Peyer's patch (tissue), 4 donors: ENCODE data around the gene TSPAN17. TPM values are rescaled to one million over a fixed set of nuclear protein-coding genes. Genes with fewer than 3 reads are reported as not detected.

Experiments used
- DNase-seq, 3 donors: peaks; one replicate each; pipeline ENCODE4 v3.0.0-alpha.2; 2017 to 2019
- H3K27ac ChIP-seq, 4 donors: fragments of 200-600 bp; sonication (generic); one replicate each; pipeline ENCODE4 v1.5.1; 2016 to 2019
- H3K27me3 ChIP-seq, 2 donors: fragments of 200-600 bp; sonication (generic); one replicate each; pipeline ENCODE4 v1.5.1; 2019
- H3K36me3 ChIP-seq, 3 donors: fragments of 200-600 bp; sonication (generic); one replicate each; pipeline ENCODE4 v1.5.1; 2016 to 2019
- H3K4me1 ChIP-seq, 4 donors: fragments of 200-600 bp; sonication (generic); one replicate each; pipeline ENCODE4 v1.5.1; 2016 to 2019
- H3K4me3 ChIP-seq, 4 donors: fragments of 200-600 bp; sonication (generic); 1 replicate in 3 of 4; 2 replicates in 1 of 4; pipeline ENCODE4 v1.5.1; 2016 to 2019; ENCODE audit warnings: mild to moderate bottlenecking in 1 of 4
- H3K9me3 ChIP-seq, 4 donors: fragments of 200-600 bp; sonication (generic); one replicate each; pipeline ENCODE4 v1.5.1; 2016 to 2019; ENCODE audit warnings: mild to moderate bottlenecking in 1 of 4
- CTCF ChIP-seq, 6 experiments: fragments of 450-650 bp in 4 of 6; fragments of 200-600 bp in 2 of 6; sonication (generic) in 1 of 6; IDR thresholded peaks; one replicate each; pipeline ENCODE4 v1.5.1; 2017 to 2019; ENCODE audit warnings: antibody characterized with exemption in 6 of 6, mild to moderate bottlenecking in 3 of 6, moderate library complexity in 1 of 6
- POLR2A ChIP-seq, 2 donors: fragments of 450-650 bp; IDR thresholded peaks; one replicate each; pipeline ENCODE4 v1.5.1; 2017; ENCODE audit warnings: antibody characterized with exemption in 2 of 2, mild to moderate bottlenecking in 2 of 2, moderate library complexity in 2 of 2
- total RNA-seq, 4 donors: library from RNA; depleted of rRNA; stranded (reverse); fragments of >200 nt; gene quantifications; one replicate each; pipeline ENCODE4 v1.1.0, GENCODE V29; 2016

Gene TSPAN17
- total RNA-seq, 4 donors from 2014 or later, result 25.4 to 33.8 (median 28.7) TPM

DNA sequence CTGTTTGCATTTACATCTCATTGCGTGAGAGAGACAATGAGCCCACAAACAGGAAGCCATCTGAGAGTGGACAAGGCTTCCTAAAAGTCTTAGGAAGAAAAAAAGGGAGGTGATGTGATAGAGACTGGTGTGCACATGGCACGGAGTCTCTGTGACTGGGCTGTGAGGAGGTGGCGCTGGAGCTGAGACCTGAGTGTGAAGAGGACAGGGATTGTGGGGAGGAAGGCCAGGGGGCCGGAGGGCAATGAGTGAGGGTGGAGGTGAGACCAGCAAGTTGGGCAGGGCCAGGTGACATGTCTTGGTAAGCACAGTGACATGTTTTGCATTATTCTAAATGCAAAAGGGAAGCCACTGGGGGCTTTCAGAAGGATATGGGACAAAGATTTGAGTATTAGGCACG lies 45.0 kb downstream of the TSPAN17 start:
- Histone ChIP-seq H3K36me3 (no peaks in the 10 kb centered on the region), H3K27me3 (no peaks in the 10 kb centered on the region), H3K9me3 (peaks cover 0 to 5% (median 0%) of the 10 kb centered on the region in 4 donors), H3K4me3 (no peak overlapping the region), H3K27ac (peak overlapping the region in 1 of 4 donors; percentile 49), H3K4me1 (peaks cover 0 to 16% (median 0%) of the 10 kb centered on the region in 4 donors)
- DNase-seq, result no peak
- TF ChIP-seq CTCF (IDR thresholded peaks at IDR 0.05), result no peak

DNA sequence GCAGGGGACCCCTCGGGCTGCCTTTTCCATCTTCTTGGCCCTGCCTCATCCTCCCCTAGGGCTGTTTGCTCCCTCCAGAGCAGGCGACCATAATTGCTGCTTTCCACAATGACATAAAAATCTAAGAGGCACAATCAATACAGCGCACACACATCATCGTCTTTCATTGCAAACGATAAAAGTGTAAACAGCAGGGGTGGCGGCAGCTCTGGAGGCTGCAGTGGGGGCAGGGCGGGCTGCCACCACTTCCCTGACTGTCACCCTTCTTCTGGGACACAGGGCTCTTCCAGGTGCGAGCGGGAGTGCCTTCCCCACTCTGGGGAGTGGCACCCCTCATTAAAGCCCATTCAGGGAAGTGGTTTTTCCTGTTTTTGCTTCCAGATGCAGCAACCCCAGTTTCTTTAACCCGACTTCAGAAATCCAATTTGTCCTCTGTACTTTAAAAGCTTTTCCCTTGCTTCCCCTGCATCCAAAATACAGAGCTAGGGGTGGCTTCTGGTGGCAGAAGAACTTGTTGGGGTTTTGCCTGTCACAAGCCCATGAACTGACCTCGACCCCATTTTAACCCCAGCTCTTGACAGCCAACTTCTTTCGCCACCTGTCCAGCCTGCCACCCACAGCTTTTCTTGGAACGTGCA lies 45.7 kb downstream of the TSPAN17 start:
- H3K4me3 ChIP-seq, result no peak overlapping the region
- no peak for TF ChIP-seq CTCF (IDR thresholded peaks at IDR 0.05)
- TF ChIP-seq POLR2A (IDR thresholded peaks at IDR 0.05), result no peak
- H3K27ac ChIP-seq, result peak overlapping the region in 2 of 4 donors; percentile 45 to 49

DNA sequence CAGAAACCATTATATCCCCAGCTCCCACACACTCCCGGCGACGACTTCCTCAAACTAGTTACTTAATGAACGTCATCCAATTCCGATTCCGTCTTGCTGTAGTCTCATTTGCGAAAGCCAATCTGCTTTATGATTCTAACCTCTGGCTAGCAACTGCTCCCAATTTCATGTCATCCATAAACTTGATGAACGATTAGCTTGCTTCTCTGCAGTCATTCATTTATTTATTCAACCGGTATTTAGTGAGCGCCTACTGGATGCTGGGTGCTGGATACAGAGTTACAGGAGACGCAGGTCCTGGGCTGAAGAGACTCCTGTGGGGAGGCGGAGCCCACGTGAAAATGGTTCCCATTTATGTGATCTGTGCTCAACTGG lies 46.2 kb downstream of the TSPAN17 start:
- H3K36me3 ChIP-seq, result no peaks in the 10 kb centered on the region
- no peaks in the 10 kb centered on the region for H3K27me3 ChIP-seq
- no peak for DNase-seq
- peak overlapping the region in 2 of 4 donors; percentile 45 to 49 for H3K27ac ChIP-seq
- no peaks in the 10 kb centered on the region for H3K9me3 ChIP-seq
- TF ChIP-seq POLR2A (IDR thresholded peaks at IDR 0.05) (no peak), CTCF (IDR thresholded peaks at IDR 0.05) (no peak)
- peaks cover 0 to 16% (median 0%) of the 10 kb centered on the region in 4 donors for H3K4me1 ChIP-seq
- no peak overlapping the region for H3K4me3 ChIP-seq

More for the DNA sequence above, 45.7 kb downstream of the TSPAN17 start:
- no peaks in the 10 kb centered on the region for H3K27me3 ChIP-seq
- H3K36me3 ChIP-seq, result no peaks in the 10 kb centered on the region
- peaks cover 0 to 16% (median 0%) of the 10 kb centered on the region in 4 donors for H3K4me1 ChIP-seq
- DNase-seq, result peak in 1 of 3 donors; percentile 53
- H3K9me3 ChIP-seq, result peaks cover 0 to 2% (median 0%) of the 10 kb centered on the region in 4 donors

- no peaks in the 10 kb centered on the region for H3K36me3 ChIP-seq
- H3K9me3 ChIP-seq, result no peaks in the 10 kb centered on the region
- no peaks in the 10 kb centered on the region for H3K27me3 ChIP-seq
- peaks cover 0 to 16% (median 0%) of the 10 kb centered on the region in 4 donors for H3K4me1 ChIP-seq
- DNase-seq, result no peak
- H3K4me3 ChIP-seq, result no peak overlapping the region
- no peak overlapping the region for H3K27ac ChIP-seq
- TF ChIP-seq POLR2A (IDR thresholded peaks at IDR 0.05) (no peak), CTCF (IDR thresholded peaks at IDR 0.05) (no peak)
Observed at GRCh38 chr5:176694146-176694545, 46.9 kb downstream of the TSPAN17 start.

- H3K36me3 ChIP-seq, result no peaks in the 10 kb centered on the region
- DNase-seq, result no peak
- H3K4me3 ChIP-seq, result no peak overlapping the region
- H3K27me3 ChIP-seq, result no peaks in the 10 kb centered on the region
- H3K27ac ChIP-seq, result no peak overlapping the region
- H3K4me1 ChIP-seq, result peaks cover 0 to 16% (median 0%) of the 10 kb centered on the region in 4 donors
- TF ChIP-seq CTCF (IDR thresholded peaks at IDR 0.05) (no peak), POLR2A (IDR thresholded peaks at IDR 0.05) (no peak)
- H3K9me3 ChIP-seq, result no peaks in the 10 kb centered on the region
Observed at GRCh38 chr5:176694631-176695030, 47.3 kb downstream of the TSPAN17 start.
